HUES48 (cell line): ENCODE measurements around the gene CYTH4.

ENCODE experiments used
- H3K27ac ChIP-seq: one replicate; pipeline ENCODE4 v1.7.0; 2013; ENCODE audit warnings: low read depth, low read length, inconsistent platforms
- H3K27me3 ChIP-seq: 2 replicates; pipeline ENCODE4 v1.6.1; 2013; ENCODE audit warnings: mild to moderate bottlenecking, low read length; ENCODE audit not compliant: control insufficient read depth, insufficient read depth
- H3K36me3 ChIP-seq: 2 replicates; pipeline ENCODE4 v1.6.1; 2013; ENCODE audit warnings: low read length; ENCODE audit not compliant: control insufficient read depth, insufficient read depth
- H3K4me1 ChIP-seq: 2 replicates; pipeline ENCODE4 v1.6.1; 2013; ENCODE audit warnings: mild to moderate bottlenecking, low read length; ENCODE audit not compliant: control insufficient read depth, insufficient read depth
- H3K4me3 ChIP-seq: 2 replicates; pipeline ENCODE4 v1.5.1; 2013; ENCODE audit warnings: mild to moderate bottlenecking, low read depth, low read length
- H3K9ac ChIP-seq: 2 replicates; pipeline ENCODE4 v1.6.1; 2013; ENCODE audit warnings: mild to moderate bottlenecking, low read depth, low read length, moderate library complexity
- H3K9me3 ChIP-seq: 2 replicates; pipeline ENCODE4 v1.6.1; 2013; ENCODE audit warnings: low read length; ENCODE audit not compliant: control insufficient read depth, insufficient read depth

Gene CYTH4

GRCh38 chr22:37254209-37254866, 28.0 kb upstream of the CYTH4 start:
- no peaks in the 10 kb centered on the region for H3K9me3 ChIP-seq
- H3K4me1 ChIP-seq = peaks cover 8% of the 10 kb centered on the region; the same call in 1 of the 2 replicates
- H3K27ac ChIP-seq = no peak overlapping the region
- H3K9ac ChIP-seq = no peak overlapping the region
- no peak overlapping the region for H3K4me3 ChIP-seq
- no peaks in the 10 kb centered on the region for H3K36me3 ChIP-seq
- H3K27me3 ChIP-seq = no peaks in the 10 kb centered on the region

DNA sequence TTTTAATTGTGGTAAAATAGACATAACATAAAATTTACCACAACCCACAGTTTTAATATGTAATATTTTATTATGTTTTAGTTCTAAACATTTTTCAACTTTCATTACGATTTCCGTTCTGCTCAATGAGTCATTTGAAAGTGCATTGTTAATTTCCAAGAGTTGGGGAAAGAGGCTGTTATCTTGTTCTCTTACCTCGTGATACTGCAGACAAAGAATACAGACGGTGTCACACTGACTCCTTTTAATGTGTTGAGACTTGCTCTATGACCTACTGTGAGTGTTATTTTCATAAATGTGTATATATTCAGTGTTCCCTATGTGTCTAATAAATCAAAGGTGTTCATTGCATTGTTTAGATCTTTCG, 27.5 kb upstream of the CYTH4 start:
- Histone ChIP-seq H3K27me3 (peaks cover 4% of the 10 kb centered on the region), H3K4me1 (peaks cover 9% of the 10 kb centered on the region; the same call in 1 of the 2 replicates), H3K27ac (no peak overlapping the region), H3K9me3 (no peaks in the 10 kb centered on the region), H3K36me3 (no peaks in the 10 kb centered on the region), H3K4me3 (no peak overlapping the region), H3K9ac (no peak overlapping the region)

DNA sequence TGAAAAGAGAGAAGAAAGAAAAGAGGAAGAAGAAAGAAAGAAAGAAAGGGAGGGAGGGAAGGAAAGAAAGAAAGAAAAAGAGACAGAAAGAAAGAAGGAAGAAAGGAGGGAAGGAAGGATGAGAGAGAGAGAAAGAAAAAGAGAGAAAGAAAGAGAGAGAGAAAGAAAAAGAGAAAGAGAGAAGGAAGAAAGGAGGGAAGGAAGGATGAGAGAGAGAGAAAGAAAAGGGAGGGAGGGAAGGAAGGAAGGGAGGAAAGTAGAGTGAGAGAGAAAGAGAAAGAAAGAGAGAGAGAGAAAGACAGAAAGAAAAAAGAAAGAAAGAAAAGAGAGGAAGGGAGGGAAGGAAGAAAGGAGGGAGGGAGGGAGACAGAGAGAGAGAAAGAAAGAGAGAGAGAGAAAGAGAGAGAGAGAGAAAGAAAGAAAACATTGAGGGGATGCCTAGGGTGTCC, 26.7 kb upstream of the CYTH4 start:
- Histone ChIP-seq H3K4me3 (no peak overlapping the region), H3K9ac (no peak overlapping the region), H3K27ac (no peak overlapping the region), H3K4me1 (peaks cover 9% of the 10 kb centered on the region; the same call in 1 of the 2 replicates), H3K36me3 (no peaks in the 10 kb centered on the region), H3K9me3 (no peaks in the 10 kb centered on the region), H3K27me3 (peaks cover 11% of the 10 kb centered on the region)

DNA sequence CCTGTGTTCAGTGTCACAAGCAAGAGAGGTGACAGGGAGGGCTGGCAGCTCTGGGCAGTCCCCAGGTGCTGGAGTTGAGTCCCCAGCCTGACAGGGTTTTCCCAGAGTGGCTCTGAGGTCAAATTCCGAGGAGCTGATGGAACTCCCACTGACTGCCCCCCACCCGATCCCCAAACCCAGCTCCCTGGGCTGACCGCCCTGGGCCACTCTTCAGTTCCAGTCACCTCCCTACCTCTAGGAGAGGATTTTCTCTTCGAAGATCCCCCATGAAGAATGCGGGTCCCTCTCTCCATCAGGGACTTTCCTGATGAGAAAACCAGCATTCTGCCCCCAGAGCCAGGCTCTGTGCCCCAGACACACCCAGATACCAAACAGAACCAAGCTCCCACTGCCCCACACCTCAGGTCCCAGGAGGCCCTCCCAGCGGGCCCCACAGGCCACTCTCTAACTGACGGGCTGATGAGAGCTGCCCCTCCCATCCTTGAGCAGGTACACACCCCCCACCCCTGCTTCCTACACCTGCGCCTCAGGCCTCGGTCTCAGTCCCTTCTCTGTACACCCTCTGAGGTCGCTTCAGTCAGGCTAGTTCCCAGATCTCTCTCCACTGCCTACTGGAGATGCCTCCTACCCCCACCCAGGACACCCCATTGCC, 26.1 kb upstream of the CYTH4 start:
- Histone ChIP-seq H3K9me3 (no peaks in the 10 kb centered on the region), H3K4me1 (peaks cover 9% of the 10 kb centered on the region; the same call in 1 of the 2 replicates), H3K36me3 (no peaks in the 10 kb centered on the region), H3K9ac (no peak overlapping the region), H3K27me3 (peaks cover 13% of the 10 kb centered on the region), H3K27ac (no peak overlapping the region), H3K4me3 (no peak overlapping the region)

GRCh38 chr22:37258005-37258752, 24.1 kb upstream of the CYTH4 start:
- H3K4me3 ChIP-seq = no peak overlapping the region
- H3K4me1 ChIP-seq = peaks cover 9% of the 10 kb centered on the region; the same call in 1 of the 2 replicates
- no peak overlapping the region for H3K27ac ChIP-seq
- no peaks in the 10 kb centered on the region for H3K36me3 ChIP-seq
- H3K9ac ChIP-seq = no peak overlapping the region
- H3K9me3 ChIP-seq = no peaks in the 10 kb centered on the region
- peaks cover 13% of the 10 kb centered on the region for H3K27me3 ChIP-seq

DNA sequence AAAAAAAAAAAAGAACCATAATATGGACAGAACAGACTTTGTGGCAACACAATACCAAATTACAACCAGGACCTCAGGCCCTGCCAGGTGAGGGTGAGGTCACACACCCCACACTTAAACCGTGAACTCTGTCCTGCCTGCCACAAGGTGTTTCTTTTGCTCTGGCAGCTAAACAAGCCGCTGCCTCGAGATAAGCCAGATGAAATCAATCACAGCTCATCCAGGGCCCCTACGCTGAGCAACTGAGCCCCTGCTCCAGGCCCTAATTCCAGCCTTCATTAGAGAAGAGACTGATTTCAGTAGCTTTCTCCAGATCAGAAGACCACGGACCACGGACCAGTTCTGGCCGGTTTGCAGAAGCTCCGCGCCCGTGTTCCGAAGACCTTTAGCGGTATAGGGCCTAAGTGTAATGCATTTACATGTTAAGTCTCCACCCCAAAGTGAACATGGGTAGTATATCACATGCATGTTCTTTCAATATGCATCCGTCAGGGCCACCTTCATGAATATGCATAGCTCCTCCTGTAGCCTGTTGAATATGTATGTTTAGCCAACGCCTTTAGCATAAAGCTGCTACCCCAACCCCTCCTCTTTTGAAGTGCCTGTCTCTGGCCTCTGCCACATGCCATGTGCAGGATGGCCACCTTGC, 23.4 kb upstream of the CYTH4 start:
- H3K27me3 ChIP-seq = peaks cover 13% of the 10 kb centered on the region
- peaks cover 9% of the 10 kb centered on the region; the same call in 1 of the 2 replicates for H3K4me1 ChIP-seq
- H3K9ac ChIP-seq = no peak overlapping the region
- peaks cover 3% of the 10 kb centered on the region; the same call in 1 of the 2 replicates for H3K9me3 ChIP-seq
- H3K4me3 ChIP-seq = 0 out of 2 replicates have a peak overlapping the region, but pooled peaks have one; percentile 7
- H3K36me3 ChIP-seq = no peaks in the 10 kb centered on the region
- no peak overlapping the region for H3K27ac ChIP-seq

GRCh38 chr22:37259540-37260029, 22.7 kb upstream of the CYTH4 start:
- no peaks in the 10 kb centered on the region for H3K36me3 ChIP-seq
- peak overlapping the region; percentile 7; the same call in 1 of the 2 replicates for H3K4me3 ChIP-seq
- peaks cover 9% of the 10 kb centered on the region; the same call in 1 of the 2 replicates for H3K4me1 ChIP-seq
- no peak overlapping the region for H3K9ac ChIP-seq
- H3K9me3 ChIP-seq = peaks cover 7% of the 10 kb centered on the region; the same call in 1 of the 2 replicates
- no peak overlapping the region for H3K27ac ChIP-seq
- peaks cover 13% of the 10 kb centered on the region for H3K27me3 ChIP-seq

DNA sequence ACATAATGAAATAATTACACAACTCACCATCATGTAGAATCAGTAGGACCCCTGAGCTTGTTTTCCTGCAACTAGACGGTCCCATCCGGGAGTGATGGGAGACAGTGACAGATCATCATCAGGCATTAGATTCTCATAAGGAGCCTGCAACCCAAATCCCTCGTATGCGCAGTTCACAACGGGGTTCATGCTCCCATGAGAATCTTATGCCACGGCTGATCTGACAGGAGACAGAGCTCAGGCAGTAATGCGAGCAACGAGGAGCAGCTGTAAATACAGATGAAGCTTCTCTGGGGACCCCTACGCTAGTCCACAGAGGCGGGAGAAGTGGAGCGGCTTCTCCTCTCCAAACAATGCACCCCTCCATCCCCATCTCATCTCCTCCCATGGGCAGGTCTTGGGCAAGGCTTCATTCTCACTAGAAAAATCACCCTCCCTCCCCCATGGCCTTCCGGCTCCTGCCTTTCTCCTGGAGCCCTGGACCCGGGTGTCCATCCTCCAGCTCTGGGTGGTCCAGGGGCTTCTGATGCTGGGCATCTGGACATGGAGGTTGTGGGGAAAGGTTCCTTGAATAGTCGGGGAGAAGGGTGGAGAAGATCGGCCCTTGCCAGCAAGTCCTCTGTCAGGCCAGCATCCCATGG, 22.0 kb upstream of the CYTH4 start:
- H3K9ac ChIP-seq = no peak overlapping the region
- H3K4me1 ChIP-seq = peaks cover 9% of the 10 kb centered on the region; the same call in 1 of the 2 replicates
- peaks cover 7% of the 10 kb centered on the region; the same call in 1 of the 2 replicates for H3K9me3 ChIP-seq
- no peaks in the 10 kb centered on the region for H3K36me3 ChIP-seq
- H3K27me3 ChIP-seq = peaks cover 13% of the 10 kb centered on the region
- H3K27ac ChIP-seq = no peak overlapping the region
- no peak overlapping the region for H3K4me3 ChIP-seq

- Histone ChIP-seq H3K27ac (no peak overlapping the region), H3K36me3 (no peaks in the 10 kb centered on the region), H3K9me3 (peaks cover 7% of the 10 kb centered on the region; the same call in 1 of the 2 replicates), H3K27me3 (peaks cover 13% of the 10 kb centered on the region), H3K4me3 (no peak overlapping the region), H3K4me1 (peaks cover 9% of the 10 kb centered on the region; the same call in 1 of the 2 replicates), H3K9ac (no peak overlapping the region)
Observed at GRCh38 chr22:37260901-37261336, 21.4 kb upstream of the CYTH4 start.

GRCh38 chr22:37262346-37262745, 20.0 kb upstream of the CYTH4 start:
- H3K27me3 ChIP-seq = peaks cover 13% of the 10 kb centered on the region
- H3K36me3 ChIP-seq = no peaks in the 10 kb centered on the region
- no peak overlapping the region for H3K9ac ChIP-seq
- H3K4me3 ChIP-seq = no peak overlapping the region
- H3K9me3 ChIP-seq = peaks cover 7% of the 10 kb centered on the region; the same call in 1 of the 2 replicates
- no peak overlapping the region for H3K27ac ChIP-seq
- H3K4me1 ChIP-seq = peaks cover 9% of the 10 kb centered on the region; the same call in 1 of the 2 replicates
